ENCODE measurements around the gene CPA4.

DNA sequence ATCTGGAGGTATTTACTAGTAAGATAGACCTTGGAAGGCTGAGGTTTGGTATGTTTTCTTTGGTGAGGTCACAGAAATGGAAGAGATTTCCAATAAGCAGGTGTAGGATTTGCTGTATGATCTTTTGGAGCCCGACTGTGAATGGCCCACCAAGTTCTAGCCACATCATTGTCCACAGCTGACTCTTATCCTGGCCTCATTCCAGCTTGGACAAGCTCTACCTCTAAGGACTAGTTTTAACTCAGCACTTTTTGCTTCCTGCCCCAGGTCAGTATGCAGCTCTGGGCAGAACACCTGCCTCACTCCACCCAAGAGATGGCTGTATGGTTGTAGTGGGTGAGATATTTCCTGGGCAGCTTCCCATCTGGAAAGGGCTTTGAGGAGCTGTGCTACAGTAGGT, 6.1 kb upstream of the CPA4 start:
- TF ChIP-seq, protein P1, sequence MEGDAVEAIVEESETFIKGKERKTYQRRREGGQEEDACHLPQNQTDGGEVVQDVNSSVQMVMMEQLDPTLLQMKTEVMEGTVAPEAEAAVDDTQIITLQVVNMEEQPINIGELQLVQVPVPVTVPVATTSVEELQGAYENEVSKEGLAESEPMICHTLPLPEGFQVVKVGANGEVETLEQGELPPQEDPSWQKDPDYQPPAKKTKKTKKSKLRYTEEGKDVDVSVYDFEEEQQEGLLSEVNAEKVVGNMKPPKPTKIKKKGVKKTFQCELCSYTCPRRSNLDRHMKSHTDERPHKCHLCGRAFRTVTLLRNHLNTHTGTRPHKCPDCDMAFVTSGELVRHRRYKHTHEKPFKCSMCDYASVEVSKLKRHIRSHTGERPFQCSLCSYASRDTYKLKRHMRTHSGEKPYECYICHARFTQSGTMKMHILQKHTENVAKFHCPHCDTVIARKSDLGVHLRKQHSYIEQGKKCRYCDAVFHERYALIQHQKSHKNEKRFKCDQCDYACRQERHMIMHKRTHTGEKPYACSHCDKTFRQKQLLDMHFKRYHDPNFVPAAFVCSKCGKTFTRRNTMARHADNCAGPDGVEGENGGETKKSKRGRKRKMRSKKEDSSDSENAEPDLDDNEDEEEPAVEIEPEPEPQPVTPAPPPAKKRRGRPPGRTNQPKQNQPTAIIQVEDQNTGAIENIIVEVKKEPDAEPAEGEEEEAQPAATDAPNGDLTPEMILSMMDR (IDR thresholded peaks at IDR 0.05): no peak
- TF ChIP-seq ZFX (IDR thresholded peaks at IDR 0.05; ENCODE audit: borderline replicate concordance): no peak

Measured in 22Rv1 (cell line).